K562 (cell line): ENCODE data around the gene GREB1. TPM values are rescaled to one million over a fixed set of nuclear protein-coding genes. Genes with fewer than 3 reads are reported as not detected.

ENCODE experiments used
- ATAC-seq: fragments of 200-7000 bp; cut with Tn5 transposase; 3 replicates; pipeline ENCODE4 v1.9.1; 2020; ENCODE audit warnings: moderate library complexity
- BruUV-seq: library from RNA; stranded (reverse); fragments of 400-500 nt; replicated peaks from 2 replicates; lab custom pipeline; 2021; lab: Mats Ljungman, UMichigan
- CTCF ChIA-PET: fragments of 300-600 bp; formaldehyde crosslinking; extraction: SDS; loops from one replicate; lab custom pipeline; 2021; ENCODE audit warnings: low intra/inter-chr PET ratio; lab: Yijun Ruan, JAX
- POLR2A ChIA-PET: fragments of 300-600, 350-650 bp; sonication (Branson Sonifier 250); formaldehyde crosslinking; extraction: SDS; loops from one replicate; lab custom pipeline; 2021; ENCODE audit warnings: antibody characterized with exemption, inconsistent platforms; lab: Yijun Ruan, JAX
- DNase-seq, 4 experiments: peaks; one replicate each; pipeline versions ENCODE4 v3.0.0 to v3.0.0-alpha.2; 2011 to 2018; ENCODE audit warnings: low spot score in 3 of 4, mixed read lengths in 3 of 4; ENCODE audit errors: extremely low read depth in 1 of 4
- FAIRE-seq: peaks from 2 replicates; lab custom pipeline; 2011; peaks lifted over from hg19 to GRCh38; lab: Jason Lieb, UNC
- H2AFZ ChIP-seq: 2 replicates; pipeline ENCODE4 v1.6.0; 2011; ENCODE audit warnings: low read depth, low read length, control low read depth, inconsistent platforms
- H3K27ac ChIP-seq: fragments of 200-600 bp; 3 replicates; pipeline ENCODE4 v1.8.0; 2011; ENCODE audit warnings: low read depth, mild to moderate bottlenecking, control low read depth, inconsistent platforms, low read length, moderate library complexity, mixed read lengths; ENCODE audit errors: extremely low read depth
- H3K27me3 ChIP-seq, 2 experiments: fragments of 300-600 bp in 1 of 2; 2 replicates in 1 of 2; 3 replicates in 1 of 2; pipeline versions ENCODE4 v1.6.0 to v1.8.0; 2011; ENCODE audit warnings: inconsistent platforms in 2 of 2, low read length in 2 of 2, mild to moderate bottlenecking in 1 of 2, mixed read lengths in 1 of 2, moderate library complexity in 1 of 2; ENCODE audit not compliant: control insufficient read depth in 2 of 2, insufficient read depth in 2 of 2
- H3K36me3 ChIP-seq: fragments of 300-600 bp; 3 replicates; pipeline ENCODE4 v1.8.0; 2011; ENCODE audit warnings: mild to moderate bottlenecking, low read length, inconsistent platforms; ENCODE audit not compliant: control insufficient read depth, insufficient read depth
- H3K4me1 ChIP-seq, 2 experiments: fragments of 200-600 bp in 1 of 2; replicated peaks in 1 of 2; 2 replicates in 1 of 2; 3 replicates in 1 of 2; pipeline versions ENCODE4 v1.5.1 to v1.8.0; 2011; ENCODE audit warnings: inconsistent platforms in 2 of 2, low read length in 2 of 2, mild to moderate bottlenecking in 1 of 2, mixed read lengths in 1 of 2, moderate library complexity in 1 of 2; ENCODE audit not compliant: control insufficient read depth in 2 of 2, insufficient read depth in 2 of 2
- H3K4me2 ChIP-seq: 2 replicates; pipeline ENCODE4 v1.6.1; 2011; ENCODE audit warnings: low read length, control low read depth, inconsistent platforms, mixed read lengths; ENCODE audit not compliant: insufficient read depth
- H3K4me3 ChIP-seq: fragments of 200-600 bp; sonication (generic), shearing (Covaris generic); 2 replicates; pipeline ENCODE4 v1.5.1; 2016; ENCODE audit warnings: control low read depth, inconsistent platforms
- H3K79me2 ChIP-seq: fragments of 200-600 bp; 3 replicates; pipeline ENCODE4 v1.8.0; 2011; ENCODE audit warnings: low read length, inconsistent platforms; ENCODE audit not compliant: control insufficient read depth, insufficient read depth
- H3K9ac ChIP-seq, 2 experiments: 2 replicates each; pipeline versions ENCODE4 v1.6.0 to v1.6.1; 2011; ENCODE audit warnings: low read depth in 2 of 2, low read length in 2 of 2, control low read depth in 1 of 2, inconsistent platforms in 1 of 2, mild to moderate bottlenecking in 1 of 2, mixed read lengths in 1 of 2; ENCODE audit not compliant: insufficient read depth in 1 of 2
- H3K9me1 ChIP-seq: one replicate; pipeline ENCODE4 v1.6.0; 2011; ENCODE audit warnings: inconsistent platforms, mild to moderate bottlenecking, low read length, moderate library complexity; ENCODE audit not compliant: control insufficient read depth, insufficient read depth
- H3K9me3 ChIP-seq: replicated peaks from 2 replicates; pipeline ENCODE4 v1.5.1; 2011; ENCODE audit warnings: low read depth, low read length, inconsistent platforms; ENCODE audit not compliant: control insufficient read depth, insufficient read depth
- H4K20me1 ChIP-seq: replicated peaks from 2 replicates; pipeline ENCODE4 v1.6.1; 2011; ENCODE audit warnings: low read length, inconsistent platforms, mixed read lengths; ENCODE audit not compliant: control insufficient read depth, insufficient read depth
- BDP1 ChIP-seq: IDR thresholded peaks from 3 replicates; pipeline ENCODE4 v1.6.1; 2011; ENCODE audit not compliant: insufficient read length, insufficient read depth
- CREB1 ChIP-seq, 2 experiments: sonication (generic) in 1 of 2; formaldehyde crosslinking in 1 of 2; IDR thresholded peaks; 2 replicates each; pipeline versions ENCODE4 v1.6.1 to v1.8.0; 2012 to 2022; ENCODE audit warnings: inconsistent platforms in 1 of 2, mild to moderate bottlenecking in 1 of 2, missing genetic modification reagents in 1 of 2, moderate library complexity in 1 of 2
- FOXJ2 ChIP-seq: fragments of 200-800 bp; sonication (Bioruptor generic); IDR thresholded peaks from 2 replicates; pipeline ENCODE4 v1.6.1; 2016; ENCODE audit warnings: missing genetic modification characterization, missing compliant biosample characterization
- FOXM1 ChIP-seq, 2 experiments: fragments of 450-650 bp in 1 of 2; sonication (generic) in 1 of 2; formaldehyde crosslinking in 1 of 2; IDR thresholded peaks; 2 replicates each; pipeline versions ENCODE4 v1.6.1 to v1.9.0; 2017 to 2022; ENCODE audit warnings: low read depth in 2 of 2, mild to moderate bottlenecking in 2 of 2, missing genetic modification reagents in 1 of 2, moderate library complexity in 1 of 2
- GABPB1 ChIP-seq: sonication (generic); formaldehyde crosslinking; IDR thresholded peaks from 2 replicates; pipeline ENCODE4 v1.8.0; 2022; ENCODE audit warnings: mild to moderate bottlenecking, missing genetic modification reagents
- KLF16 ChIP-seq: IDR thresholded peaks from 2 replicates; pipeline ENCODE4 v1.6.1; 2016; ENCODE audit warnings: antibody characterized with exemption
- MAZ ChIP-seq, 2 experiments: fragments of 450-650 bp in 1 of 2; sonication (generic) in 1 of 2; formaldehyde crosslinking; IDR thresholded peaks in 1 of 2; conservative IDR thresholded peaks in 1 of 2; 2 replicates each; pipeline versions ENCODE4 v1.4.0 to v1.5.0; 2020; ENCODE audit warnings: mild to moderate bottlenecking in 1 of 2, missing genetic modification reagents in 1 of 2
- SMARCC2 ChIP-seq: fragments of 450-650 bp; IDR thresholded peaks from 2 replicates; pipeline ENCODE4 v1.6.1; 2017; ENCODE audit warnings: antibody characterized with exemption, moderate library complexity, mild to moderate bottlenecking, low read depth
- SOX6 ChIP-seq: fragments of 450-650 bp; IDR thresholded peaks from 2 replicates; pipeline ENCODE4 v1.6.1; 2014; ENCODE audit warnings: mild to moderate bottlenecking
- TOE1 ChIP-seq, 2 experiments: fragments of 450-650 bp in 1 of 2; sonication (generic) in 1 of 2; formaldehyde crosslinking in 1 of 2; IDR thresholded peaks; 2 replicates each; pipeline versions ENCODE4 v1.7.1 to v1.8.0; 2016 to 2022; ENCODE audit warnings: borderline replicate concordance in 2 of 2, mild to moderate bottlenecking in 2 of 2, antibody characterized with exemption in 1 of 2, inconsistent platforms in 1 of 2, low read depth in 1 of 2, missing genetic modification reagents in 1 of 2, moderate library complexity in 1 of 2
- ZNF586 ChIP-seq: fragments of 450-650 bp; formaldehyde crosslinking; conservative IDR thresholded peaks from 2 replicates; pipeline ENCODE4 v1.4.0; 2020; ENCODE audit warnings: mild to moderate bottlenecking, moderate library complexity
- WGBS: fragments of 100-300 bp; shearing (Covaris generic); methylation state at CpG from one replicate; pipeline ENCODE4 v1.1.6; 2016; ENCODE audit warnings: low coverage, mixed read lengths; ENCODE audit not compliant: insufficient coverage; ENCODE audit errors: missing lambda C conversion rate; 5-methylcytosine and 5-hydroxymethylcytosine counted together
- in situ Hi-C: fragments of 300-500 bp; cut with MboI; formaldehyde crosslinking; loops from 4 replicates; pipeline ENCODE4 v1.15.0; 2018; ENCODE audit warnings: inconsistent platforms, mixed read lengths
- intact Hi-C: fragments of 100-400 bp; cut with micrococcal nuclease; formaldehyde crosslinking; loops from 2 replicates; pipeline ENCODE4 v1.14.2; 2022
- polyA plus RNA-seq, 8 experiments: library from polyadenylated mRNA; depleted of rRNA in 4 of 8; stranded (reverse) in 5 of 8; unstranded in 3 of 8; fragments of >200 nt; fragmentation: Nextera tagmentation in 2 of 8; fragmentation: Illumina TruSeq in 1 of 8; extraction: Ambion mirVana in 2 of 8; extraction: Trizol in 1 of 8; gene quantifications; 2 replicates each; pipeline versions ENCODE4 v1.2.1 to v1.2.3, GENCODE V29; 2011 to 2014; ENCODE audit warnings: inconsistent platforms in 1 of 8, missing spikeins in 1 of 8
- total RNA-seq, 7 experiments: library from RNA; depleted of rRNA in 6 of 7; stranded (reverse); fragments of >200 nt in 6 of 7; fragmentation: Illumina TruSeq in 2 of 7; extraction: Trizol in 2 of 7; gene quantifications; 2 replicates each; pipeline versions ENCODE4 v1.2.1 to v1.2.3, GENCODE V29; 2011 to 2021; ENCODE audit warnings: low replicate concordance in 1 of 7
- TF ChIP-seq, protein P1 (sequence below): fragments of 250-450 bp; sonication (Bioruptor Pico); IDR thresholded peaks from 2 replicates; pipeline ENCODE4 v1.4.0; 2020; ENCODE audit warnings: borderline replicate concordance
- TF ChIP-seq, protein P2 (sequence below), 2 experiments: fragments of 450-650 bp; conservative IDR thresholded peaks; 2 replicates each; pipeline ENCODE4 v1.6.1; 2017; ENCODE audit warnings: mild to moderate bottlenecking in 2 of 2, moderate library complexity in 2 of 2

The GREB1 gene
- total and polyA plus RNA-seq, 9 of the 15 experiments (the other 6 are each of a cell fraction or from before 2014, with no cell fraction given): 0.04 to 0.86 (median 0.10) TPM; not detected in 1

DNA sequence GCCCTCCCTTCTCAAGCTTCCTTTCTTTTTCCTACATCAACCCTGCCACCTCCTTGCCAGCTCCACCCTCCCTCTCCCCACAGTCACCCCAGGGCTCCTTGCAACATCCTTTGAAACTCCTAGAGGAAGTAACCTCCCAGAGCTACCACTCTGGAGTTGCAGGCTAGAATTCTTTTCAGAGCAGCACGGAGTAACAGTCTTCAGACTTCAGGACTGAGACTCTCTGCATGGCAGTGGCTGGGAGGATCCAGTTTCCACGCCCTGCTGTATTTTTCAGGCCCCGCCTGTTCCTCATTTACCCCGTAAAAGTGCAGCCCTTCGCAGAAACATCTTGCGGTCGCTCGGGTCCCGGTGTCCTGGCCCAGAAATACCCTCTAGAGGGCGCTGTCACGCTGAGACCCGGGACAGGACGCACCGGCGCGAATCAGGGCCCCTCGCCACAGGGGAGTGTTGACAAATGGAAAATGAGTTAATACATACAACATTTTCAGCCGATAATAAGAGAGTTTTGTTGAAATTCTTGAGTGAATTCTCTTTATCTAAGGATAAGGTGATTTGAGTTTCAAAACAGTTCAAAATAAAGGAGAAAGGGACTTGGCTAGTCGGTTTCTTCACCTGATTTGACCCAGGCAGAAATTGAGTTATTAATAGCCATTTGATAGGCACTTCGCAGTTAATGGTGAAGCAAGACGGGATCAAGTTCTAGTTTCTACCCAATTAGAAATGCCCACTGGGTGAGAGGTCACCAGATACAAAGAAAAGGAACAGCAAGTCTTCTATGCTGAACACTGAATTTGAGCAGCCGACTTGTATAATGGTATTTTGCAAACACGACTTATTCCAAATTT is 154.6 kb downstream of the GREB1 start (continued):
- TF ChIP-seq KLF16 (peak; percentile 34; the same call in 1 of the 2 replicates), ZNF586 (CRISPR knock-in tag) (no peak), CREB1 (IDR thresholded peaks at IDR 0.05) (0 out of 2 replicates have a peak, but pooled peaks have one; percentile 16), CREB1 (CRISPR knock-in tag; IDR thresholded peaks at IDR 0.05) (no peak), SOX6 (peak; percentile 24; the same call in 1 of the 2 replicates), FOXM1 (IDR thresholded peaks at IDR 0.05; ENCODE audit: low read depth) (no peak), FOXM1 (CRISPR knock-in tag; IDR thresholded peaks at IDR 0.05; ENCODE audit: low read depth) (no peak), MAZ (CRISPR knock-in tag; conservative IDR thresholded peaks at IDR 0.05 in 1 of 2, IDR thresholded peaks at IDR 0.05 in 1 of 2) (peak in 1 of 2 experiments; percentile 73; a peak in 2 of 4 replicates), GABPB1 (CRISPR knock-in tag) (peak; percentile 63; the same call in 1 of the 2 replicates)
- TF ChIP-seq, all 486 proteins: peak for 42

DNA sequence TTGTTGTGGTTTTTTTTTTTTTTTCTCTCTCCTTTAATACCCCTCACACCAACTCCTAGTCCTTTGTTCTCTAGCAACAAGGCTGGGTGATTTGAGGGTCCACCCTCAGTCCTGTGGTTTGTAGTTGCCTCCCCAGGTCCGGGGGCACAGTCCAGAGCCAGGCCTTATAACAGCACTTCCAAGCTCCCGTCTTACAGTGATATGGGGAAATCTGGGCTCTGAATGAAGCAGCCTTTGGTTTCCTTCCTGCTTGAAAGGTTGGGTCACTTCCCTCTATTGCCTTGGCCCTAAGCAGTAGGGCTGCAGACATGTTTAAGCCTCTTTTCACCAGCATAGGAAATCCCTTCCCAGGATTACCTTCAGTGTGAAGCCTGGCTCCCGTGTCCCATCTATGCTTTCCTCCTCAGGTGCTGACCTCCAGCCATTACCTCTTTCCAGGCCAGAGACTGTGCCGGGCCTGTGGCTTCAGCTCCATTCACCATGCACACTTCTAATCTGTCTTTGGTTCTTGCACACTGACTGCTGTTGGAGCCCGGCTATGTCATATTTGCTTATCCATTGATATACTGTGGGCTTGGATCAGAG is 157.3 kb downstream of the GREB1 start:
- no peak overlapping the region for H2AFZ ChIP-seq
- no peak for DNase-seq
- no TSS peak for BruUV-seq
- H3K4me1 ChIP-seq: peaks cover 0 to 6% of the 10 kb centered on the region in 2 experiments; a peak in 3 of 5 replicates
- no peaks in the 10 kb centered on the region for H4K20me1 ChIP-seq
- POLR2A ChIA-PET: no interaction called here
- H3K9ac ChIP-seq: no peak overlapping the region
- FAIRE-seq: no peak
- H3K9me3 ChIP-seq: no peaks in the 10 kb centered on the region
- no peak overlapping the region for H3K4me3 ChIP-seq
- intact Hi-C loops (no loop called here), in situ Hi-C loops (loop anchor here (5.0 kb wide), 1 partner anchor 91 kb away; no protein-coding TSS in a partner anchor)
- H3K9me1 ChIP-seq: no peaks in the 10 kb centered on the region
- no peak for ATAC-seq
- no peaks in the 10 kb centered on the region for H3K79me2 ChIP-seq
- CTCF ChIA-PET: interaction anchor here (1.6 kb wide), 1 partner anchor 88 kb away, joined by 8 read pairs; no protein-coding TSS in a partner anchor
- 28% methylated on average over 5 of the region's 5 CpGs for WGBS
- no peak overlapping the region for H3K4me2 ChIP-seq
- peaks cover 0 to 5% of the 10 kb centered on the region in 2 experiments; a peak in 2 of 5 replicates for H3K27me3 ChIP-seq
- H3K36me3 ChIP-seq: no peaks in the 10 kb centered on the region
- no peak overlapping the region for H3K27ac ChIP-seq
- TF ChIP-seq SMARCC2: no peak
- TF ChIP-seq, protein P1, sequence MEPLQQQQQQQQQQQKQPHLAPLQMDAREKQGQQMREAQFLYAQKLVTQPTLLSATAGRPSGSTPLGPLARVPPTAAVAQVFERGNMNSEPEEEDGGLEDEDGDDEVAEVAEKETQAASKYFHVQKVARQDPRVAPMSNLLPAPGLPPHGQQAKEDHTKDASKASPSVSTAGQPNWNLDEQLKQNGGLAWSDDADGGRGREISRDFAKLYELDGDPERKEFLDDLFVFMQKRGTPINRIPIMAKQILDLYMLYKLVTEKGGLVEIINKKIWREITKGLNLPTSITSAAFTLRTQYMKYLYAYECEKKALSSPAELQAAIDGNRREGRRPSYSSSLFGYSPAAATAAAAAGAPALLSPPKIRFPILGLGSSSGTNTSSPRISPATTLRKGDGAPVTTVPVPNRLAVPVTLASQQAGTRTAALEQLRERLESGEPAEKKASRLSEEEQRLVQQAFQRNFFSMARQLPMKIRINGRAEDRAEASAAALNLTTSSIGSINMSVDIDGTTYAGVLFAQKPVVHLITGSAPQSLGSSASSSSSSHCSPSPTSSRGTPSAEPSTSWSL (CRISPR knock-in tag): no peak
- no peak for TF ChIP-seq BDP1
- no peak for TF ChIP-seq TOE1 (IDR thresholded peaks at IDR 0.05; ENCODE audit: borderline replicate concordance)
- TF ChIP-seq TOE1 (CRISPR knock-in tag; IDR thresholded peaks at IDR 0.05; ENCODE audit: borderline replicate concordance, low read depth): no peak
- TF ChIP-seq, protein P2, sequence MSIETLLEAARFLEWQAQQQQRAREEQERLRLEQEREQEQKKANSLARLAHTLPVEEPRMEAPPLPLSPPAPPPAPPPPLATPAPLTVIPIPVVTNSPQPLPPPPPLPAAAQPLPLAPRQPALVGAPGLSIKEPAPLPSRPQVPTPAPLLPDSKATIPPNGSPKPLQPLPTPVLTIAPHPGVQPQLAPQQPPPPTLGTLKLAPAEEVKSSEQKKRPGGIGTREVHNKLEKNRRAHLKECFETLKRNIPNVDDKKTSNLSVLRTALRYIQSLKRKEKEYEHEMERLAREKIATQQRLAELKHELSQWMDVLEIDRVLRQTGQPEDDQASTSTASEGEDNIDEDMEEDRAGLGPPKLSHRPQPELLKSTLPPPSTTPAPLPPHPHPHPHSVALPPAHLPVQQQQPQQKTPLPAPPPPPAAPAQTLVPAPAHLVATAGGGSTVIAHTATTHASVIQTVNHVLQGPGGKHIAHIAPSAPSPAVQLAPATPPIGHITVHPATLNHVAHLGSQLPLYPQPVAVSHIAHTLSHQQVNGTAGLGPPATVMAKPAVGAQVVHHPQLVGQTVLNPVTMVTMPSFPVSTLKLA (conservative IDR thresholded peaks at IDR 0.05): no peak
- TF ChIP-seq FOXJ2 (tag): no peak
